Fibroblast of lung (primary cell): ENCODE measurements around the gene AGAP1. TPM values are rescaled to one million over a fixed set of nuclear protein-coding genes. Genes with fewer than 3 reads are reported as not detected.
"Not testable (repeated sequence)": the region's sequence is repeated elsewhere in the genome, so short reads cannot be mapped to it uniquely, and the experiment has no call there.

Experiments
- DNase-seq, 2 donors: peaks; one replicate each; pipeline versions ENCODE4 v3.0.0 to v3.0.0-alpha.2; 2010; ENCODE audit warnings: low read depth in 2 of 2
- H2AFZ ChIP-seq: 2 replicates; pipeline ENCODE4 v1.5.1; 2012; ENCODE audit warnings: low read length, control low read depth, inconsistent platforms
- H3K27ac ChIP-seq: 2 replicates; pipeline ENCODE4 v1.5.1; 2011; ENCODE audit warnings: low read length, control low read depth; ENCODE audit not compliant: insufficient read depth
- H3K27me3 ChIP-seq: 2 replicates; pipeline ENCODE4 v1.5.1; 2011; ENCODE audit warnings: mild to moderate bottlenecking, low read length; ENCODE audit not compliant: control insufficient read depth, insufficient read depth
- H3K36me3 ChIP-seq: 2 replicates; pipeline ENCODE4 v1.5.1; 2011; ENCODE audit warnings: low read length; ENCODE audit not compliant: control insufficient read depth, insufficient read depth
- H3K4me1 ChIP-seq: 2 replicates; pipeline ENCODE4 v1.5.1; 2011; ENCODE audit warnings: low read length; ENCODE audit not compliant: control insufficient read depth, insufficient read depth; ENCODE audit errors: extremely low read depth
- H3K4me2 ChIP-seq: 2 replicates; pipeline ENCODE4 v1.5.1; 2011; ENCODE audit warnings: low read length, control low read depth; ENCODE audit not compliant: insufficient read depth; ENCODE audit errors: extremely low read depth
- H3K4me3 ChIP-seq, 4 experiments: fragments of 200-600 bp in 1 of 4; sonication (generic) in 1 of 4; replicated peaks in 1 of 4; 2 replicates each; pipeline ENCODE4 v1.5.1; 2011 to 2016; ENCODE audit warnings: low read length in 4 of 4, low read depth in 3 of 4, mild to moderate bottlenecking in 3 of 4, control low read depth in 2 of 4, inconsistent platforms in 1 of 4, mixed read lengths in 1 of 4; ENCODE audit not compliant: insufficient read depth in 1 of 4; ENCODE audit errors: control extremely low read depth in 1 of 4
- H3K79me2 ChIP-seq: 2 replicates; pipeline ENCODE4 v1.5.1; 2012; ENCODE audit warnings: mild to moderate bottlenecking, low read length, inconsistent platforms; ENCODE audit not compliant: control insufficient read depth, insufficient read depth
- H3K9ac ChIP-seq: 2 replicates; pipeline ENCODE4 v1.5.1; 2011; ENCODE audit warnings: mild to moderate bottlenecking, low read length, control low read depth; ENCODE audit not compliant: insufficient read depth
- H3K9me3 ChIP-seq: 2 replicates; pipeline ENCODE4 v1.5.1; 2012; ENCODE audit warnings: low read depth, low read length; ENCODE audit not compliant: control insufficient read depth, insufficient read depth
- H4K20me1 ChIP-seq: 2 replicates; pipeline ENCODE4 v1.5.1; 2011; ENCODE audit warnings: low read length; ENCODE audit not compliant: control insufficient read depth, insufficient read depth; ENCODE audit errors: extremely low read depth
- CTCF ChIP-seq, 2 donors: IDR thresholded peaks in 1 of 2; conservative IDR thresholded peaks in 1 of 2; 1 replicate in 1 of 2; 2 replicates in 1 of 2; pipeline ENCODE4 v1.5.1; 2011 to 2012; ENCODE audit warnings: low read length in 2 of 2, control low read depth in 1 of 2, inconsistent platforms in 1 of 2, low read depth in 1 of 2, mild to moderate bottlenecking in 1 of 2
- EZH2 ChIP-seq: IDR thresholded peaks from 2 replicates; pipeline ENCODE4 v1.5.1; 2012; ENCODE audit warnings: low read length, control low read depth, mild to moderate bottlenecking; ENCODE audit errors: missing control alignments
- polyA plus RNA-seq, 2 donors: library from polyadenylated mRNA; depleted of rRNA in 1 of 2; stranded (reverse) in 1 of 2; unstranded in 1 of 2; fragments of >200 nt; gene quantifications; 2 replicates each; pipeline ENCODE4 v1.2.1, GENCODE V29; 2011 to 2012; ENCODE audit warnings: missing spikeins in 1 of 2
- total RNA-seq: library from RNA; depleted of rRNA; stranded (reverse); fragments of >200 nt; gene quantifications from 2 replicates; pipeline ENCODE4 v1.2.1, GENCODE V29; 2014

The AGAP1 gene
- total and polyA plus RNA-seq, 2 donors (not counting 1 experiment from before 2014, with no cell fraction given) = 10.6 to 14.0 TPM

GRCh38 chr2:236057375-236057774 is 563.5 kb downstream of the AGAP1 start:
- H3K27me3 ChIP-seq = no peaks in the 10 kb centered on the region

DNA sequence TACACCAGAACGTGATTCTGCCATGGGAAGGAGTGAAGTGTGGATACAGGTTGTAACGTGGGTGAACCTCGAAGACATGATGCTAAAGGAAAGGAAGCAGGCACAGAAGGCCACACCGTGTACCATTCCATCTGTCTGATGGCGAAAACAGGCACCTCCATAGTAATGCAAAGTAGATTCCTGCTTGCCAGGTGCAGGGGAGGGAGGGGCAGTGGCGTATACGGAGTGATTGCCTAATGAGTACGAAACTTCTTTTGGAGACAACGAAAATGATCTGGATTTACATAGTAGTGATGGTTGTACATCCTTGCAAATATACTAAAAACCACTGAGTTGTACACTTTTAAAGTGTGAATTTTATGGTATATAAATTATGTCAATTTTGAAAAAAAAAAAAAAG is 567.7 kb downstream of the AGAP1 start:
- TF ChIP-seq EZH2 (no peak), CTCF (conservative IDR thresholded peaks at IDR 0.05 in 1 of 2, IDR thresholded peaks at IDR 0.05 in 1 of 2; ENCODE audit: low read depth in 1 of 2, low read length in 2 of 2) (no peak)
- Histone ChIP-seq H4K20me1 (no peaks in the 10 kb centered on the region), H3K36me3 (no peaks in the 10 kb centered on the region)

More at GRCh38 chr2:236057375-236057774, 563.5 kb downstream of the AGAP1 start:
- Histone ChIP-seq H3K9me3 (no peaks in the 10 kb centered on the region), H3K4me1 (no peaks in the 10 kb centered on the region), H4K20me1 (no peaks in the 10 kb centered on the region), H3K27ac (no peak overlapping the region), H3K36me3 (no peaks in the 10 kb centered on the region), H3K79me2 (no peaks in the 10 kb centered on the region), H3K9ac (no peak overlapping the region), H2AFZ (no peak overlapping the region), H3K4me2 (no peak overlapping the region), H3K4me3 (no peak overlapping the region)
- no peak for DNase-seq
- TF ChIP-seq CTCF (conservative IDR thresholded peaks at IDR 0.05 in 1 of 2, IDR thresholded peaks at IDR 0.05 in 1 of 2; ENCODE audit: low read depth in 1 of 2, low read length in 2 of 2) (no peak), EZH2 (no peak)

DNA sequence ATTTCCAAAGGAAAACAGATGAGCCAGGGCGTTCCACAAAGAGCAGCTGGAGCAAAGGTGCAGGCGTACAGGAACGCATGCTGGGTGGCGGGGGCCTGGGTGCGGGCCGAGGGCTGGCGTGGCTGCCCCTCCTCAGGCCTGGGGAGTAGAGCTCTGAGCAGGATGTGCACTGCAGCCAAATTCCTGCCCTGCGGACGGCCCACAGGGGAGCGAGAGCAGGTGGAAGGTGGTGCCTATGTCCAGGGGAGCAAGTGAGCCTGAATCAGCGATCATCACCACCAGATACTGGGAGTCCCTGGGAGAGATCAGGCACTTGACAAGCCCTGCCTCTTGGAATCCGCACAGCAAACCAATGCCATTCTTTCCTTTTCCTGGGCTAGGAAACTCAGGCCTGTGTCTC is 568.1 kb downstream of the AGAP1 start:
- Histone ChIP-seq H3K79me2 (no peaks in the 10 kb centered on the region), H3K27ac (no peak overlapping the region), H3K4me1 (no peaks in the 10 kb centered on the region), H2AFZ (no peak overlapping the region), H3K27me3 (no peaks in the 10 kb centered on the region), H3K4me2 (no peak overlapping the region), H3K36me3 (no peaks in the 10 kb centered on the region), H3K9ac (no peak overlapping the region), H3K4me3 (no peak overlapping the region), H3K9me3 (no peaks in the 10 kb centered on the region), H4K20me1 (no peaks in the 10 kb centered on the region)
- TF ChIP-seq CTCF (conservative IDR thresholded peaks at IDR 0.05 in 1 of 2, IDR thresholded peaks at IDR 0.05 in 1 of 2; ENCODE audit: low read depth in 1 of 2, low read length in 2 of 2) (no peak), EZH2 (no peak)
- no peak for DNase-seq

More for the DNA sequence above, 567.7 kb downstream of the AGAP1 start:
- Histone ChIP-seq H3K4me1 (no peaks in the 10 kb centered on the region), H3K79me2 (no peaks in the 10 kb centered on the region), H2AFZ (no peak overlapping the region), H3K27me3 (no peaks in the 10 kb centered on the region), H3K9ac (no peak overlapping the region), H3K4me2 (no peak overlapping the region), H3K9me3 (no peaks in the 10 kb centered on the region), H3K27ac (no peak overlapping the region), H3K4me3 (no peak overlapping the region)
- DNase-seq = no peak

GRCh38 chr2:236062806-236063205 is 569.0 kb downstream of the AGAP1 start:
- H3K36me3 ChIP-seq, H2AFZ ChIP-seq, H3K4me3 ChIP-seq, DNase-seq, H3K9ac ChIP-seq, H3K9me3 ChIP-seq, H3K27me3 ChIP-seq, H4K20me1 ChIP-seq, H3K4me1 ChIP-seq, H3K4me2 ChIP-seq, H3K27ac ChIP-seq, H3K79me2 ChIP-seq: not testable (repeated sequence)
